Activated CD4-positive, alpha-beta T cell treated with anti-CD3 and anti-CD28 coated beads, Interleukin-2, amount 50 U/mL, for 48 hours (primary cell): Measurements from ENCODE around the gene RAD51B.

Experiments
- DNase-seq, 2 experiments: peaks; one replicate each; pipeline ENCODE4 v3.0.0-alpha.2; 2020

Gene RAD51B

GRCh38 chr14:68611599-68611998 lies 792.0 kb downstream of the RAD51B start:
- no peak for DNase-seq

GRCh38 chr14:68612049-68612448 lies 792.5 kb downstream of the RAD51B start:
- no peak for DNase-seq

DNA sequence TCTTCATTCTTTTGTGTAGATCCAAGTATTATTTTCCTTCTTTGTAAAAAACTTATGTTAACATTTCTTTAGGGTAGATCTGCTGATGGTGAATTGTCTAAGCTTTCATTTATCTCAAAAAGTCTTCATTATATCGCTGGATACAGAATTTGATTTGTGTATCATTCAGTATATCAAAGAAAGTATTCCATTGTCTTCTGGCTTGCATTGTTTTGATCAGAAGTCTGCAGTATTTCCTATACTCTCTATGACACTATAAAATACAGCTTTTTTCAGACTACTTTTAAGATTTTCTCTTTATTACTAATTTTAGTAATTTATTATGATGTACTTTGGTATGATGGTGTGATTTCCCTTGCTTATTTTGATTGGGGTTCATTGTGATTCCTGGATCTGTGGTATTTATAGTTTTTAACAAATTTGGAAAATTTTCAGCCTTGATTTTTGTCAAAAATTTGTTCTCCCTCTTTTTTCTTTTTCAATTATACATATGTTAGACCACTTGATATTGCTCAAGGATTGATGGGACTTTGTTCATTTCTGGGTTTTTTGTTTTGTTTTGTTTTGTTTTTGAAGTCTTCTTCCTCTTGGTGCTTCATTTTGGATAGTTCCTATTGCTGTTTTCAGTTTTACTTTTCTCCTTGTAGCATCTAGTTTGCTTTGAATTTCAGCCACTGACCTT lies 796.8 kb downstream of the RAD51B start:
- no peak for DNase-seq

GRCh38 chr14:68619790-68620574 lies 800.4 kb downstream of the RAD51B start:
- DNase-seq: no peak

- DNase-seq: no peak
Measured at GRCh38 chr14:68621400-68622365, 802.1 kb downstream of the RAD51B start.

DNA sequence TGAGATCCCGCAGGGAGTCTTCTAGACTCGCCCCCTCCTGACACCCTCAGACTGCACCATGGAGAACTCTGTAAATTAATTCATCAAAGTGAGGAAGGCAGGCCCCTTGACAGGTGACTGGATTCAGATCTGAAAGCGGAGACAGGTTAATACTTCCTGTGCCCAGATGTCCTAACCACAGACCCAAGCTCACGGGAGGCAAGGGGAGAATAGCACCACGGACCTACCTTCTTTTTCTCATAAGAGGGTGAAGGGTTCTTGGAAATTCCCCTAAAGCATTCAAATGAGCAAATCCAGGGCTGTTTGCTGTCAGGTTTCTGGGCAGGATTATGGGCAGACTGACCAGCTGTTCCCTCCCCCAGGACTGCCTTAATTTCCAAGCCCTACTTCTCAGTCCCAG lies 803.3 kb downstream of the RAD51B start:
- DNase-seq: no peak

DNA sequence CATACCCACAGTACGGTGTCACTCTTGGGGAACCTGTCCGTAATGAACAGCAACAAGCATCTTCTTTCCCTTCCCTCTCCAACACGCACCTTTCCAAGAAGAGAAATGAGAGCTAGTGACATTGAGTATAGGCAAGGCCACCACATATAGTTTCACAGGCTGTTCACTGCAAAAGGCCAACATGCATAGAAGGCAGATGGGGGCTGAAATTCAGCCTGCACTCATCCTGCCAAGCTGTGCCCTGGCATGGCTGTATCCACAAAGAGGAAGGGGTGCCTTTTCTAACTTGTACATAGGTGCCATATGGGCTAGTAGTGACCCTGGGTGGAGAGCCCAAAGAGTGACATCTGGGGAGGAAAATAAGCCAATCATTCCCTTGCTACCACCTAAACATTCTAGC lies 803.7 kb downstream of the RAD51B start:
- no peak for DNase-seq

DNA sequence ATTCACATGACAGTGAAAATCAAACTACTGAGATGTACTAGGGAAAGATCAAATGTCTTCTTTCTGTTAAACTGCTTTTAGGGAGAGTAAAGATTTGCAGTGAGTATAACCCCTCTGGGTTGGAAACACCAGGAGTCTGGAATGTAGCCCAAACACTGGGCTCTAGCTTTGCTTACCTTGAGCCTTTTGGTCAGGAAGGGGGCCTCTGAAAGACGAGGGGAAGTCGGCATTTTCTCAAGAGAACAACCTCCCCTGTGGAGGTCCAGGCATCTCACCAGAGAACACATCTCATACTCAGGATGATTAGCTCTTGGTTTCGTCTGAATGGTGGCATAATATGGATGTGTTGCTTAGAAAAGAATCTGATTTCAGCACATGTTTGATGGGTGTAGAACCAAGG lies 804.2 kb downstream of the RAD51B start:
- DNase-seq: no peak

- no peak for DNase-seq
Measured at GRCh38 chr14:68624541-68625220, 805.1 kb downstream of the RAD51B start.

GRCh38 chr14:68625366-68626090 lies 805.9 kb downstream of the RAD51B start:
- no peak for DNase-seq

- DNase-seq: no peak
Measured at GRCh38 chr14:68626386-68626785, 806.8 kb downstream of the RAD51B start.

GRCh38 chr14:68627050-68627867 lies 807.7 kb downstream of the RAD51B start:
- no peak for DNase-seq

- peak; percentile 45 to 56 for DNase-seq
Measured at GRCh38 chr14:68627868-68628604, 808.5 kb downstream of the RAD51B start.

DNA sequence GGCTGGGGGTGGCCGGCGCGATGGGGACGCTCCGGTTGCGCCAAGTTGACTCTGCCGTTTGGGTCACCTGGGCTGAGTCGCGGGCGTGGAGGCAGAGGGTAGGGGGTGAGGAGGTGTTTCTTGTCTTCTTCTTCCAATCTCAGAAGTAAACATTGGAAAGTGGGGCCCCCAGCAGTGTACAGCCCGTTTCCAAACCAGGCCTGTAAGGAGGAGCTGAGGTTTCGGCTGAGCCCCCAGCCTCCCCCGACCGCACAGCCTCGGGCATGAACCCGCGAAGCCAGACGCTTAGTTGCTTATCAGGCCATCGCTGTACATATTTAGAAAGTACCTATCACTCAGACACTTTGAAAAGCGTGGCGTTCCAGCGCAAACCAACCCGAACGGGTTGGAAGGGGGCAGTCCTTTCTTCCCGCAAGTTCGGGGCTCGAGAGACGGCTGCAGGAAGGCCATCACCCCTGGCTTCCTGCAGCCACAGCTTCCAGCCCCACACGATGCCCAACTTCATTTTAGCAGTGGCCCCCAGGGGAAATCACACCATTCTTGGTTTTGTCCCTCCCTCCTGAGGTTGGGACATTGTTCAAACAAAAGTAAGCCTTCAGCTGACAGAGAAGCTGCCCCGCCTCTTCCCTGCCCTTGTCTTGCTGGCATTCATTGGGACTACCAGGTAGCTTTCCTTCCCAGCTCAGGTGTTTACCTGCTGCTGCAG lies 809.2 kb downstream of the RAD51B start:
- peak; percentile 10 to 19 for DNase-seq

DNA sequence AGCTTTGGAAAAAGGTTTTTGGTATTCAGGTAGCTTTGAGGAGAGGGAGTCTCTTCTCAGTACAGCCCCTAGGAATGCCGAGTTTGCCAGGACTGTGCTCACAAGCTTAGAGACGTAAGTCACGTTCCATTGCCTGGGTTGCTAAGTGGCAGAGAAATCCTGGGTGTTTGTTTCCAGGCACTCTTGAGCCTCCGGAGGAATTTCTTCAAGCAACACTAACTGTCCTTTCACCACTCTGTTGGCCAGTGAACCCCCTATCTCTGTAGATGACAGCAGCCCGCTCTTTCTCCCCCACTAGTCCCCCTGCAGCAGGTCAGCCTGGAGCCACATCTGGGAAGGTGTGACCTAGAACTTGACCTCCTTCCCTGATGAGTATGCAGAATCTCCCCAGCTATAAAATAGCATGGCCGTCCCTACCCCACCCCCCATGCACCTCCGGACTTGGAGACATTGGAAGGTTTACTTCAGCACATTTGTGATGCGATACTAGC lies 810.5 kb downstream of the RAD51B start:
- no peak for DNase-seq

DNA sequence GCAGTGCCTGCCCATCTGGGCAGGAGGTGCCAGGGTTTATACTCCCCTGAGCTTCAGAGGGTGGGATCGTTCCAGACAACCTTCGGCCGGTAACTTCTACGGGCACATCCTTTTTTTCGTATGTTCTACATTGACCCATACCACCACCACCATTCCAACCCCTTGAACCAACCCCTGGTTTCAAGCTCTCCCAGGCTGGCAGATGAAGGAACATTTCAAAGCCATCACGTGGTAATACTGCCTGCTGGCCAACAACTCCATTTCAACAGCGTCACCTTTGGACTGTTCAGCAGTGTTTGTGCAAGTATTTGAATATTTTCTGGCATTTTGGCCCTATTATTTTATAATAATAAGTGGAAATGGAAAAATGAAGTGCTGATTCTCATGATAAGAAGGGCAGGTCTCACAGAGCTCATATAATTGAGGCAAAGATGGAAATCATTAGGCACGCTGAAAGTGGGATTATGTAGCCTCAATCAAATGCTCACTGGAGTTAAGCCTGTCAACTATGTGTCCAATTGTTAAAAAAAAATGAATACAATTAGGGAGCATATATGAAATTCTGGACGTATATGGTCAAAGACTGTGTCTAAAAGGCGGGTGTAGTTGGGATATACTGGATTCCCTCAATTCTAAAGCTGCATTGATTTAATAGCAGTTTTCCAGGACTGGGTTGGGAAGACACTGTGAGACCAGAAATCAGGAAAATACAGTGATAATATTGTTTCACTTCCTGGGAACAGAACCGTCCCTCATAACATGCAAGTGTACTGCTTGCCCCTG lies 811.2 kb downstream of the RAD51B start:
- no peak for DNase-seq

- no peak for DNase-seq
Measured at GRCh38 chr14:68631394-68632053, 811.9 kb downstream of the RAD51B start.
